Renal pelvis (tissue), 3 donors: ENCODE measurements around the gene P2RY10. TPM values are rescaled to one million over a fixed set of nuclear protein-coding genes. Genes with fewer than 3 reads are reported as not detected.

Experiments
- polyA plus RNA-seq, 3 donors: library from polyadenylated mRNA; unstranded; fragments of 120-200 nt; gene quantifications; one replicate each; pipeline ENCODE4 v1.2.1, GENCODE V29; 2013; ENCODE audit not compliant: insufficient read length in 3 of 3

P2RY10 gene
- polyA plus RNA-seq, 3 donors, result 0.22 to 0.23 TPM; not detected in 1

Other genes starting within 250 kb of the P2RY10 start
- 10 to 100 TPM; 14.6 to 14.8 (median 14.6) TPM for gene LPAR4, start 197.7 kb upstream of the P2RY10 start, polyA plus RNA-seq
- gene GPR174, start 199.3 kb downstream of the P2RY10 start, polyA plus RNA-seq, result under 1 TPM; 0.08 to 0.30 (median 0.20) TPM